ENCODE results near the gene SPIN4. TPM values are rescaled to one million over a fixed set of nuclear protein-coding genes. Genes with fewer than 3 reads are reported as not detected.
A peak's percentile ranks its signal among the peaks of the same experiment; 100 is the strongest.
"Not testable (repeated sequence)": the region's sequence is repeated elsewhere in the genome, so short reads cannot be mapped to it uniquely, and the experiment has no call there.

The SPIN4 gene
- 3.4 to 7.0 TPM (median 3.8 TPM) in 3 replicates for total RNA-seq
- long read RNA-seq, full-length matches to known transcripts: 5 of 5 reads
- long read RNA-seq, partial matches to known transcripts: 0 of 5 reads
- long read RNA-seq, other reads (novel, unspliced or antisense): 0 of 5 reads

DNA sequence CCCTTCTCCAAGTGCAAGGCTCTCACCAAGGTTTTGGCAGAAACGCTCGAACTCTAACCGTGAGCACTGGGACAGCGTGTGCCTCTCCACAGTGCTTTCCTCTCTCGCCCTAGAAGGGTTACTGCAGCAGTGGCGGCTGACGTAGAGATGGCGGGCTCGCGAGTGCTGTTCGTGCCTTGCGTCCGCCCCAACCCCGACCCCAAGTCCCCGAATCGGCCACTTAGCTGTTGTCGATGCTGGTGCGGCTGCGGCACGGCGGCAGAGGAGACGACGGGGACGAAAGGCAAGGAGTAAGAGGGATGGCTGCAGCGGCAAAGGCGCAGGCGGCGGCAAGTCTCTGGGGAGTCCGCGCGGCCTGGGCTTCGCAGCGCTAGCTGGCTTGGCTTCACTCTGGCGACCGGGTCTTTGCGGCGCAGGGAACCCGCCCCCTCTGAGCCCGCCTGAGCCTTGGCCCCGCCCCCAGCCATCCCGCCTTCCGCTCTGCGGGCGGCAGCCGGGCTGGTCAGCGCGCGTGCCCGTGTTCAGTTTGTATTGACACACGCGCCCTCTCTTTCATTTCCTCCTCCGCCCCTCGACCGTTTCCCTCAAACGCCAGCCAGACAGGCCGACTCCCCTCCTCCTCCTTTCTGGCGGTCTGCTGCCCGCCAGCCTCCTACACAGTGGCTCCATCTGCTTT is at the start of gene SPIN4:
SPIN4 (minus strand) TSS at position 392 of the 676 bp plus-strand sequence. CDS start 513 bp downstream, outside the sequence.
- TF ChIP-seq CTCF (IDR thresholded peaks at IDR 0.05): no peak
- H3K9me3 Mint-ChIP-seq (ENCODE audit: low read depth): peaks cover 4% of the 10 kb centered on the region
- H3K4me3 Mint-ChIP-seq (ENCODE audit: unreplicated experiment): peak within 1 kb of the TSS; percentile 83
- peak within 1 kb of the TSS; percentile 86 for H3K27ac Mint-ChIP-seq (ENCODE audit: unreplicated experiment)
- peaks cover 15% of the 10 kb centered on the region for H3K4me1 Mint-ChIP-seq (ENCODE audit: low read depth)
- no peaks in the 10 kb centered on the region for H3K27me3 Mint-ChIP-seq (ENCODE audit: low read depth)
- no peaks in the 10 kb centered on the region for H3K36me3 Mint-ChIP-seq (ENCODE audit: low read depth)
- DNase-seq (ENCODE audit: low spot score): no peak

DNA sequence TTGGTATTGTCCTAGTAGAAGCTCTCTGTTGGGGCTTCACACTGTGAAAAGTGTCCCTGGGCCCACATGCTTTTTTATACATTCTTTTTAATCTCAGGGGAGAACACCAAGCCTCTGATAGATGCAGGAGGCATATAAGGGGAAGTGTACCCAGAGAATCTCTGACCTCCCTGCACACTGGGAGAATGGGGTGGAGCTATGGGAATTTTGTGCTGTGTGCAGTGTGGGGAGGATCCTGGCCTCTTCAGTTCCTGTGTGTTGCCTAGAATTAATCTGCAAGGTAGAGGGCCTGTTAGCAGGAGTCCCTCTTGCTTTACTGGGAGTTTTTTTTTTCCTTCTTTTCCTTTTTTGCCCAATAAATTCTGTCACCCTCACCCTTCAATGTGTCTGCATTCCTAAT is 49.2 kb upstream of the SPIN4 start:
- Mint-ChIP-seq H3K4me1 (ENCODE audit: low read depth) (no peaks in the 10 kb centered on the region), H3K27me3 (ENCODE audit: low read depth) (no peaks in the 10 kb centered on the region), H3K4me3 (ENCODE audit: unreplicated experiment) (no peak overlapping the region), H3K9me3 (ENCODE audit: low read depth) (peaks cover 26% of the 10 kb centered on the region), H3K36me3 (ENCODE audit: low read depth) (no peaks in the 10 kb centered on the region), H3K27ac (ENCODE audit: unreplicated experiment) (no peak overlapping the region)
- TF ChIP-seq CTCF (IDR thresholded peaks at IDR 0.05): no peak
- no peak for DNase-seq (ENCODE audit: low spot score)

GRCh38 chrX:63394872-63395271 is 43.7 kb upstream of the SPIN4 start:
- H3K36me3 Mint-ChIP-seq (ENCODE audit: low read depth): no peaks in the 10 kb centered on the region
- no peak for DNase-seq (ENCODE audit: low spot score)
- no peaks in the 10 kb centered on the region for H3K27me3 Mint-ChIP-seq (ENCODE audit: low read depth)
- H3K9me3 Mint-ChIP-seq (ENCODE audit: low read depth): no peaks in the 10 kb centered on the region
- no peak overlapping the region for H3K4me3 Mint-ChIP-seq (ENCODE audit: unreplicated experiment)
- H3K27ac Mint-ChIP-seq (ENCODE audit: unreplicated experiment): no peak overlapping the region
- no peak for TF ChIP-seq CTCF (IDR thresholded peaks at IDR 0.05)
- H3K4me1 Mint-ChIP-seq (ENCODE audit: low read depth): no peaks in the 10 kb centered on the region

DNA sequence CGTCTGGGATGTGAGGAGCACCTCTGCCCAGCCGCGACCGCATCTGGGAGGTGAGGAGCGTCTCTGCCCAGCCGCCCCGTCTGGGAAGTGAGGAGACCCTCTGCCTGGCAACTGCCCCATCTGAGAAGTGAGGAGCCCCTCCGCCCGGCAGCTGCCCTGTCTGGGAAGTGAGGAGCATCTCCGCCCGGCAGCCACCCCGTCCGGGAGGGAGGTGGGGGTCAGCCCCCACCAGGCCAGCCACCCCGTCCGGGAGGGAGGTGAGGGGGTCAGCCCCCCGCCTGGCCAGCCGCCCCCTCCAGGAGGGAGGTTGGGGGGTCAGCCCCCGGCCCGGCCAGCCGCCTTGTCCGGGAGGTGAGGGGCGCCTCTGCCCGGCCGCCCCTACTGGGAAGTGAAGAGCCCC is 42.0 kb upstream of the SPIN4 start:
- not testable (repeated sequence) for H3K36me3 Mint-ChIP-seq (ENCODE audit: low read depth); H3K4me3 Mint-ChIP-seq (ENCODE audit: unreplicated experiment); H3K4me1 Mint-ChIP-seq (ENCODE audit: low read depth); H3K9me3 Mint-ChIP-seq (ENCODE audit: low read depth); DNase-seq (ENCODE audit: low spot score); H3K27ac Mint-ChIP-seq (ENCODE audit: unreplicated experiment); H3K27me3 Mint-ChIP-seq (ENCODE audit: low read depth)

- Mint-ChIP-seq H3K36me3 (ENCODE audit: low read depth) (no peaks in the 10 kb centered on the region), H3K9me3 (ENCODE audit: low read depth) (no peaks in the 10 kb centered on the region), H3K27me3 (ENCODE audit: low read depth) (no peaks in the 10 kb centered on the region), H3K4me1 (ENCODE audit: low read depth) (no peaks in the 10 kb centered on the region), H3K27ac (ENCODE audit: unreplicated experiment) (no peak overlapping the region), H3K4me3 (ENCODE audit: unreplicated experiment) (no peak overlapping the region)
- no peak for TF ChIP-seq CTCF (IDR thresholded peaks at IDR 0.05)
- DNase-seq (ENCODE audit: low spot score): no peak
Observed at GRCh38 chrX:63387411-63387810, 36.3 kb upstream of the SPIN4 start.

GRCh38 chrX:63384263-63384662 is 33.1 kb upstream of the SPIN4 start:
- not testable (repeated sequence) for H3K27ac Mint-ChIP-seq (ENCODE audit: unreplicated experiment); DNase-seq (ENCODE audit: low spot score); H3K27me3 Mint-ChIP-seq (ENCODE audit: low read depth); H3K9me3 Mint-ChIP-seq (ENCODE audit: low read depth); H3K36me3 Mint-ChIP-seq (ENCODE audit: low read depth); H3K4me1 Mint-ChIP-seq (ENCODE audit: low read depth); H3K4me3 Mint-ChIP-seq (ENCODE audit: unreplicated experiment)

- not testable (repeated sequence) for H3K4me3 Mint-ChIP-seq (ENCODE audit: unreplicated experiment); H3K36me3 Mint-ChIP-seq (ENCODE audit: low read depth); DNase-seq (ENCODE audit: low spot score); H3K4me1 Mint-ChIP-seq (ENCODE audit: low read depth); H3K27me3 Mint-ChIP-seq (ENCODE audit: low read depth); H3K27ac Mint-ChIP-seq (ENCODE audit: unreplicated experiment)
- peaks cover 29% of the 10 kb centered on the region for H3K9me3 Mint-ChIP-seq (ENCODE audit: low read depth)
Observed at GRCh38 chrX:63373012-63373411, 21.9 kb upstream of the SPIN4 start.

GRCh38 chrX:63367699-63368098 is 16.6 kb upstream of the SPIN4 start:
- H3K4me1 Mint-ChIP-seq (ENCODE audit: low read depth); H3K27ac Mint-ChIP-seq (ENCODE audit: unreplicated experiment): not testable (repeated sequence)
- H3K9me3 Mint-ChIP-seq (ENCODE audit: low read depth): peaks cover 48% of the 10 kb centered on the region

More at GRCh38 chrX:63367699-63368098, 16.6 kb upstream of the SPIN4 start:
- not testable (repeated sequence) for H3K36me3 Mint-ChIP-seq (ENCODE audit: low read depth); DNase-seq (ENCODE audit: low spot score); H3K27me3 Mint-ChIP-seq (ENCODE audit: low read depth); H3K4me3 Mint-ChIP-seq (ENCODE audit: unreplicated experiment)
